Prostate gland (tissue), 2 donors: ENCODE measurements around the gene RFX7.

ENCODE experiments used
- CTCF ChIP-seq, 4 experiments: fragments of 200-600 bp in 2 of 4; fragments of 450-650 bp in 2 of 4; sonication (generic) in 2 of 4; IDR thresholded peaks; 1 replicate in 3 of 4; 2 replicates in 1 of 4; pipeline ENCODE4 v1.5.1; 2016 to 2019; ENCODE audit warnings: antibody characterized with exemption in 4 of 4, mild to moderate bottlenecking in 2 of 4, moderate library complexity in 2 of 4
- POLR2A ChIP-seq: fragments of 450-650 bp; IDR thresholded peaks from one replicate; pipeline ENCODE4 v1.6.1; 2016; ENCODE audit warnings: antibody characterized with exemption, mild to moderate bottlenecking
- POLR2AphosphoS5 ChIP-seq: sonication (generic); formaldehyde crosslinking; IDR thresholded peaks from one replicate; pipeline ENCODE4 v1.6.1; 2017; ENCODE audit warnings: antibody characterized with exemption

DNA sequence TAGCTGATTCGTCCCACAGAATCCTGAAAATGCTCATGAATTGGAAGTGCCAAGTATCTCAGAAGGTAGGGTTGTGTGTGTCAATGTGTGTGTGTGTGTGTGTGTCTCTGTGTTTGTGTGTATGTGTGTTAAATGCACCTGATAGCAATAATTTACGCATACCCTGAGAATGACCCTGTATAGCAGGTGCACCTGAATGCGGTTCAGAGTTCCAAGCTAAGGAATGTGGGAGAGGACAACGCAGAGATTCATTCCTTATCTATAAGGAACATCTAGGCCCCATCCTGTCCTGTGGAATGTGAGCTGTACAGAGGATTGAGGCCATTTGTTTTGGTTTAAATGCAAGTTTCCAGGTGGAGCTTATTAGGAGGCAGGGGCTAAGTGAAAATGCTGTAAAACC is 201.2 kb downstream of the RFX7 start:
- TF ChIP-seq CTCF (IDR thresholded peaks at IDR 0.05) (no peak), POLR2A (no peak), POLR2AphosphoS5 (no peak)
